Measurements from ENCODE around the gene MT2A.

MT2A gene

DNA sequence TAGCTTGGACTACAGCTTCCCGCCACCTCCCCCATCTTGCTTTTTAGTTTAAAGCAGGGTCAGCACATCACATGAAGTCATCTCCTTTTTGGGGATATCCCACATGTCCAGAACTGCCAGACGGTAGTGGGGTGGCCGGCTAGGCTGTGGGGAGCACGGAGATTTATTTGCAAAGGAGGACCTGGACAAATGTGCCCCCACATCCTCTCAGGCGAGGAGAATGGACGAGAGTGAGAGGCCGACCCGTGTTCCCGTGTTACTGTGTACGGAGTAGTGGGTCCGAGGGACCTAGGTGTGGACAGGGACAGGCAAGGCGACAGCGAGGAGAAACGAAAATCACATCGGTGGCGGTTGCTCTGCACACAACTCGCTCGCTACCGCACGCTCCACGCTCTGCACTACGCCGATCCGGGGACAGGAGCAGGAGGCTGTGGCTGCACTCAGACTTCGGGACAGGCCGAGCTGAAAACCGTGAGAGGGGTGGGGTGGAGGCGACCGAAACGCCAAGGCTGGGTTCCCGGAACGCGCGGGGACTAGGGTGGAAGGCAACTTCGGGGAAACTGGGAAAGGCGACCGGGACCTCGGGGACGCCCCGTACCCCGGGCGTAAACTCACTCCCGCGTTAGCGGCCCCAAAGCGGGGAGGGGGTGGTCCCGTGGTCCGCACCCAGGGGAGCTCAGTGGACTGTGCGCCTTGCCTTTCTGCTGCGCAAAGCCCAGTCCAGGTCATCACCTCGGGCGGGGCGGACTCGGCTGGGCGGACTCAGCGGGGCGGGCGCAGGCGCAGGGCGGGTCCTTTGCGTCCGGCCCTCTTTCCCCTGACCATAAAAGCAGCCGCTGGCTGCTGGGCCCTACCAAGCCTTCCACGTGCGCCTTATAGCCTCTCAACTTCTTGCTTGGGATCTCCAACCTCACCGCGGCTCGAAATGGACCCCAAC lies 29.7 kb downstream of the MT2A start, which contains the start of gene MT1A:
Gene MT1A (plus strand): TSS at position 853 of the 937 bp plus-strand sequence. CDS start 73 bp downstream, at position 926.
- TF ChIP-seq, protein P1, sequence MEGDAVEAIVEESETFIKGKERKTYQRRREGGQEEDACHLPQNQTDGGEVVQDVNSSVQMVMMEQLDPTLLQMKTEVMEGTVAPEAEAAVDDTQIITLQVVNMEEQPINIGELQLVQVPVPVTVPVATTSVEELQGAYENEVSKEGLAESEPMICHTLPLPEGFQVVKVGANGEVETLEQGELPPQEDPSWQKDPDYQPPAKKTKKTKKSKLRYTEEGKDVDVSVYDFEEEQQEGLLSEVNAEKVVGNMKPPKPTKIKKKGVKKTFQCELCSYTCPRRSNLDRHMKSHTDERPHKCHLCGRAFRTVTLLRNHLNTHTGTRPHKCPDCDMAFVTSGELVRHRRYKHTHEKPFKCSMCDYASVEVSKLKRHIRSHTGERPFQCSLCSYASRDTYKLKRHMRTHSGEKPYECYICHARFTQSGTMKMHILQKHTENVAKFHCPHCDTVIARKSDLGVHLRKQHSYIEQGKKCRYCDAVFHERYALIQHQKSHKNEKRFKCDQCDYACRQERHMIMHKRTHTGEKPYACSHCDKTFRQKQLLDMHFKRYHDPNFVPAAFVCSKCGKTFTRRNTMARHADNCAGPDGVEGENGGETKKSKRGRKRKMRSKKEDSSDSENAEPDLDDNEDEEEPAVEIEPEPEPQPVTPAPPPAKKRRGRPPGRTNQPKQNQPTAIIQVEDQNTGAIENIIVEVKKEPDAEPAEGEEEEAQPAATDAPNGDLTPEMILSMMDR (IDR thresholded peaks at IDR 0.05; ENCODE audit: insufficient read depth, low read depth, low read length, missing control alignments) = no peak
- DNase-seq (ENCODE audit: low read depth) = no peak
- H3K4me3 ChIP-seq (ENCODE audit: low read depth, low read length) = no peak within 1 kb of the TSS

DNA sequence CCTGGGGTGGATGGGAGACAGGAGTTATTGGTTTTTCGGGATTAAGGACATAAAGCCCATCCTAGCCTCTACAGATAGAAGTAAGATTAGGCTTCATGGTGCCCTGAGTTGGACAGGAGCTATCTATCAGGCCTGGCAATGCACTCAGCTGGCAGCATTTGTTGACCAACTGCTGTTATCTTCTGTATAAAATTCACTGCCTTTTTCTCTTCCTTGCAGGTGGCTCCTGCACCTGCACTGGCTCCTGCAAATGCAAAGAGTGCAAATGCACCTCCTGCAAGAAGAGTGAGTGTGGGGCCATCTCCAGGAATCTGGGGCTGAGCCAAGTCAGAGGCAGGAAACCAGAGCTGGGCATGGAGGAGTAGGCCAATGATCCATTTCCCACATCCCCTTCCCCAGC lies 30.7 kb downstream of the MT2A start:
- no peak overlapping the region for H3K4me3 ChIP-seq (ENCODE audit: low read depth, low read length)
- DNase-seq (ENCODE audit: low read depth) = no peak
- TF ChIP-seq, protein P1 (IDR thresholded peaks at IDR 0.05; ENCODE audit: insufficient read depth, low read depth, low read length, missing control alignments) = no peak

DNA sequence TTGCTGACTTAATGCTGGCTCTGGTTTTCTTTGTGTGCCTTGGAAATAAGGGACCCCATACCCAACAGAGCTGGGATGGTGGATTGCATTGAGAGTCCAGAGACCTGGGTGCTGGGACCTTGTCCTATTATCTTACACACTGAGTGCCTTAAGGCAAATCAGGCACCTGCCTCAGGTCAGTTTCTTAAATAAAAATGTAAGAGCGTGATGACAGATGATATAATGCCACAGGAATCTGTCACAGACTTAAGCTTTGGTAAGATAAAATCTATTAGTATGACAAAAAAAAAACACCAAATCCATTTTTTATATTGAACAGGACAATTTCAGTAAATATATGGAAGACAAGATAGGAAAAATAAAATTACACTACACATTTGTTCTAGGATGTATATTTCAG lies 31.7 kb downstream of the MT2A start:
- H3K4me3 ChIP-seq (ENCODE audit: low read depth, low read length) = no peak overlapping the region
- TF ChIP-seq, protein P1 (IDR thresholded peaks at IDR 0.05; ENCODE audit: insufficient read depth, low read depth, low read length, missing control alignments) = no peak
- no peak for DNase-seq (ENCODE audit: low read depth)

DNA sequence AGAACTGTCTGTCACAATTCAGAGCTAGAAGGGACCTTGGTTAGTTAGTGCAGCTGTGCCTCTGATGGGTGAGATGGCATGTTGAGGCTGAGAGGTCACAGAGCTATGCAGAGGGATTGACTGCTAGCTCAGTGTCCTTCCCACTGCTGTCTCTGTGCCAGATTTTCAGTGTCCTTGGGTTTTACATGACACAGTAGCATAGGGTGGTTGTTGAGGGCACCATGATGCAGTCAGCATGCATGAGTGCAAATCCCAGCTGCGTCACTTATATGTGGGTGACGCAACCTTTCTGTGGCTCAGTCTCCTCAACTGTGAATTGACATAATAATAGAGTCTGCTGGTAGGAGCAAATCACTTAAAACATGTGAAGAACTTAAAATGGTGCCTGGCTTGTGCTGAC lies 32.8 kb downstream of the MT2A start:
- no peak overlapping the region for H3K4me3 ChIP-seq (ENCODE audit: low read depth, low read length)
- no peak for DNase-seq (ENCODE audit: low read depth)
- TF ChIP-seq, protein P1 (IDR thresholded peaks at IDR 0.05; ENCODE audit: insufficient read depth, low read depth, low read length, missing control alignments) = no peak

DNA sequence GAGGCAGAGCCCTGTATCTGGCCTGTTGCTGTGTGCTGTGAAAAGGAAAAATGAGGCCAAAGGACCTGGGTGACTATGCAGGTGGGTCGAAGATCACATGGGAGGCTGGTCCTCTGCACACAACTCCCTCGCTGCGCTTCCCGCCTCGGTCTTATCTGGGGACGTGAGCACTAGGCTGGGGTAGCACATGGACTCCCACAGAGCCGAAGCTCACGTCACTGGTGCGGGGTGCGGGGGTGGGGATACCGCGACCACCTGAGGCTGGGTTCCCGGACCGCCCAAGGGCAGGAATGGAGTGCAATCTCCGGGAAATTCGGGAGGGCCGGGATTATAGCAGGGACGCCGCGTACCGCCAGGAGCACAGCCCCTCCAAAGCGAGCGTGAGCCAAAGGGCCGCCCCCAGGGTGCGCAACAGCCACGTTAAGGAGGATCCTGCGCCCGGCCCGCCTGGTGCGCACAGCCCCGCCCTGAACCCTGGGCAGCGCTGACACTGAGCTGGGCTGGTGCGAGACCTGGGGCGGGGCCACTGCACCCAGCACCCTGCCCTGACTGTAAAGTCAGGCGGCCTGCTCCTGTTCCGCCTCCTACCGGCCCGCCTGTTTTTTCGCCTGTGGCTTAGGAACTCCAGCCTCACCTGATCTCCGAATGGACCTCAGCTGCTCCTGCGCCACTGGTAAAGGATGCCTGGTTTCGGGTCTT lies 34.8 kb downstream of the MT2A start:
- peak; percentile 59 for DNase-seq (ENCODE audit: low read depth)
- H3K4me3 ChIP-seq (ENCODE audit: low read depth, low read length) = no peak overlapping the region
- TF ChIP-seq, protein P1 (IDR thresholded peaks at IDR 0.05; ENCODE audit: insufficient read depth, low read depth, low read length, missing control alignments) = peak; percentile 6

DNA sequence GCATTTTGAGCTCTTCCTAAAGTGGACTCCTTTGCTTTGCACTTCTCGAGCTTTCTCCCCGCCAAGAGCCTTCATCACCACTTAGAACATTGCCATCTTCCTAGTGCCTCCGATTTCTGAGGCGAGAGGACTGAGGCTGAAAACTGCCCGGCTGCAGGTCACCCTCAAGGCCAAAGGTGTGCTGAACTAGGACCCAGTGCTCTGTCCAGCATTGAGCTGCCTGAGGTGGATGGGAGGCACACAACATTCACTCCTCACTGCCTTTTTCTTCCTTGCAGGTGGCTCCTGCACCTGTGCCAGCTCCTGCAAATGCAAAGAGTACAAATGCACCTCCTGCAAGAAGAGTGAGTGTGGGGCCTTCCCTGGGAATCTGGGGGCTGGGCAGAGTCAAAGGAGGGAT lies 35.4 kb downstream of the MT2A start:
- DNase-seq (ENCODE audit: low read depth) = no peak
- no peak overlapping the region for H3K4me3 ChIP-seq (ENCODE audit: low read depth, low read length)
- TF ChIP-seq, protein P1 (IDR thresholded peaks at IDR 0.05; ENCODE audit: insufficient read depth, low read depth, low read length, missing control alignments) = no peak
